ENCODE data around the gene TBX2. TPM values are rescaled to one million over a fixed set of nuclear protein-coding genes. Genes with fewer than 3 reads are reported as not detected.

TBX2 gene
- total and polyA plus RNA-seq, 9 of the 15 experiments (the other 6 are each of a cell fraction or from before 2014, with no cell fraction given), result 0.18 TPM; not detected in 8

GRCh38 chr17:61415374-61416210 lies 15.9 kb downstream of the TBX2 start (continued):
- TF ChIP-seq MGA (IDR thresholded peaks at IDR 0.05) (no peak), DIDO1 (tag; IDR thresholded peaks at IDR 0.05; ENCODE audit: low read depth) (no peak), EWSR1 (IDR thresholded peaks at IDR 0.05; ENCODE audit: borderline replicate concordance, low read depth, partially characterized antibody) (peak; percentile 53), NR3C1 (CRISPR knock-in tag; IDR thresholded peaks at IDR 0.05) (no peak), ZNF780A (CRISPR knock-in tag; IDR thresholded peaks at IDR 0.05) (no peak)
